MCF 10A (cell line): ENCODE results near the gene LIMS2. TPM values are rescaled to one million over a fixed set of nuclear protein-coding genes. Genes with fewer than 3 reads are reported as not detected.

Source experiments
- BruUV-seq: library from RNA; stranded (reverse); fragments of 400-500 nt; replicated peaks from 2 replicates; lab custom pipeline; 2021; lab: Mats Ljungman, UMichigan
- CTCF ChIA-PET: fragments of 300-600 bp; sonication (Branson Sonifier 250); formaldehyde crosslinking; extraction: SDS; loops from one replicate; lab custom pipeline; 2021; ENCODE audit warnings: antibody characterized with exemption, inconsistent platforms; lab: Yijun Ruan, JAX
- POLR2A ChIA-PET: fragments of 300-600, 350-650 bp; sonication (Branson Sonifier 250); formaldehyde crosslinking; extraction: SDS; loops from one replicate; lab custom pipeline; 2020; ENCODE audit warnings: antibody characterized with exemption, inconsistent platforms; lab: Yijun Ruan, JAX
- DNase-seq: peaks from one replicate; pipeline ENCODE4 v3.0.0-alpha.2; 2018; ENCODE audit not compliant: unreplicated experiment
- H3K27ac Mint-ChIP-seq: one replicate; pipeline ENCODE4 v1.8.0; 2022; ENCODE audit warnings: mild to moderate bottlenecking, low read depth, mixed read lengths; ENCODE audit not compliant: unreplicated experiment
- H3K27me3 Mint-ChIP-seq: one replicate; pipeline ENCODE4 v1.8.0; 2022; ENCODE audit warnings: mixed read lengths; ENCODE audit not compliant: insufficient read depth, unreplicated experiment
- H3K36me3 Mint-ChIP-seq: one replicate; pipeline ENCODE4 v1.8.0; 2022; ENCODE audit warnings: mild to moderate bottlenecking, moderate library complexity, mixed read lengths; ENCODE audit not compliant: insufficient read depth, unreplicated experiment
- H3K4me1 Mint-ChIP-seq: one replicate; pipeline ENCODE4 v1.8.0; 2022; ENCODE audit warnings: mixed read lengths; ENCODE audit not compliant: insufficient read depth, unreplicated experiment
- H3K4me3 Mint-ChIP-seq: one replicate; pipeline ENCODE4 v1.8.0; 2022; ENCODE audit warnings: mild to moderate bottlenecking, moderate library complexity, mixed read lengths; ENCODE audit not compliant: unreplicated experiment
- H3K9me3 Mint-ChIP-seq: one replicate; pipeline ENCODE4 v1.8.0; 2022; ENCODE audit warnings: mixed read lengths; ENCODE audit not compliant: unreplicated experiment
- CTCF ChIP-seq: fragments of 200-600 bp; IDR thresholded peaks from one replicate; pipeline ENCODE4 v1.8.0; 2022; ENCODE audit warnings: antibody characterized with exemption, mild to moderate bottlenecking; ENCODE audit not compliant: unreplicated experiment
- intact Hi-C: fragments of 100-400 bp; cut with micrococcal nuclease; formaldehyde crosslinking; loops from 2 replicates; pipeline ENCODE4 v1.14.1; 2022
- total RNA-seq: library from RNA; stranded (reverse); gene quantifications from 2 replicates; pipeline ENCODE4 v1.2.3, GENCODE V29; 2022

LIMS2 gene
- total RNA-seq, 1 experiment from 2014 or later: not detected

- no peaks in the 10 kb centered on the region for H3K36me3 Mint-ChIP-seq
- no peak overlapping the region for H3K4me3 Mint-ChIP-seq
- no peak for TF ChIP-seq CTCF
- H3K27me3 Mint-ChIP-seq: peaks cover 31% of the 10 kb centered on the region
- no peaks in the 10 kb centered on the region for H3K9me3 Mint-ChIP-seq
- no peak overlapping the region for H3K27ac Mint-ChIP-seq
- no peaks in the 10 kb centered on the region for H3K4me1 Mint-ChIP-seq
- DNase-seq: no peak
- CTCF ChIA-PET: no interaction called here
- intact Hi-C loops: no loop called here
- no TSS peak for BruUV-seq
- POLR2A ChIA-PET: no interaction called here
Observed at GRCh38 chr2:127680706-127681287, 5.5 kb upstream of the LIMS2 start.

GRCh38 chr2:127679680-127680361 is 4.5 kb upstream of the LIMS2 start:
- intact Hi-C loops: no loop called here
- ChIA-PET CTCF (interaction anchor here (0.5 kb wide), 1 partner anchor 129 kb away, joined by 5 read pairs; no protein-coding TSS in a partner anchor), POLR2A (interaction anchor here (0.6 to 0.7 kb wide), 2 partner anchors 48 to 186 kb away, joined by 3 to 4 read pairs; no protein-coding TSS in a partner anchor)
- H3K27ac Mint-ChIP-seq: no peak overlapping the region
- no peak overlapping the region for H3K4me3 Mint-ChIP-seq
- H3K9me3 Mint-ChIP-seq: no peaks in the 10 kb centered on the region
- no peaks in the 10 kb centered on the region for H3K4me1 Mint-ChIP-seq
- H3K27me3 Mint-ChIP-seq: peaks cover 34% of the 10 kb centered on the region
- H3K36me3 Mint-ChIP-seq: no peaks in the 10 kb centered on the region
- no peak for TF ChIP-seq CTCF
- no peak for DNase-seq
- no TSS peak for BruUV-seq

GRCh38 chr2:127678991-127679390 is 3.7 kb upstream of the LIMS2 start:
- Mint-ChIP-seq H3K4me1 (no peaks in the 10 kb centered on the region), H3K27me3 (peaks cover 34% of the 10 kb centered on the region), H3K27ac (no peak overlapping the region), H3K4me3 (no peak overlapping the region), H3K9me3 (no peaks in the 10 kb centered on the region), H3K36me3 (no peaks in the 10 kb centered on the region)
- ChIA-PET POLR2A (interaction anchor here (0.6 kb wide), 1 partner anchor 49 kb away, joined by 3 read pairs; no protein-coding TSS in a partner anchor), CTCF (interaction anchor here (0.5 kb wide), 2 partner anchors 87 to 130 kb away, joined by 3 to 5 read pairs; no protein-coding TSS in a partner anchor)
- no peak for DNase-seq
- TF ChIP-seq CTCF: no peak
- no TSS peak for BruUV-seq
- intact Hi-C loops: no loop called here

- intact Hi-C loops: no loop called here
- H3K36me3 Mint-ChIP-seq: no peaks in the 10 kb centered on the region
- no peak for DNase-seq
- ChIA-PET CTCF (interaction anchor here (0.5 kb wide), 1 partner anchor 87 kb away, joined by 3 read pairs; no protein-coding TSS in a partner anchor), POLR2A (no interaction called here)
- no TSS peak for BruUV-seq
- no peaks in the 10 kb centered on the region for H3K4me1 Mint-ChIP-seq
- H3K4me3 Mint-ChIP-seq: no peak overlapping the region
- H3K27me3 Mint-ChIP-seq: peaks cover 34% of the 10 kb centered on the region
- no peaks in the 10 kb centered on the region for H3K9me3 Mint-ChIP-seq
- no peak overlapping the region for H3K27ac Mint-ChIP-seq
- no peak for TF ChIP-seq CTCF
Observed at GRCh38 chr2:127678531-127678930, 3.2 kb upstream of the LIMS2 start.
